K562 (cell line): Measurements from ENCODE around the gene PLCD1. TPM values are rescaled to one million over a fixed set of nuclear protein-coding genes. Genes with fewer than 3 reads are reported as not detected.
A peak's percentile ranks its signal among the peaks of the same experiment; 100 is the strongest.

ENCODE experiments used
- BRF1 ChIP-seq: IDR thresholded peaks from 3 replicates; pipeline ENCODE4 v1.6.1; 2011; ENCODE audit warnings: borderline replicate concordance, mild to moderate bottlenecking; ENCODE audit not compliant: insufficient read length; ENCODE audit errors: extremely low read depth
- CEBPG ChIP-seq, 3 experiments: fragments of 200-800 bp in 1 of 3; sonication (Bioruptor generic) in 1 of 3; sonication (generic) in 1 of 3; formaldehyde crosslinking in 1 of 3; IDR thresholded peaks in 2 of 3; conservative IDR thresholded peaks in 1 of 3; 2 replicates each; pipeline versions ENCODE4 v1.6.1 to v1.8.0; 2016 to 2022; ENCODE audit warnings: missing compliant biosample characterization in 2 of 3, missing genetic modification characterization in 2 of 3, mild to moderate bottlenecking in 1 of 3, missing genetic modification reagents in 1 of 3
- CGGBP1 ChIP-seq: fragments of 250-450 bp; sonication (Bioruptor Pico); IDR thresholded peaks from 2 replicates; pipeline ENCODE4 v1.9.0; 2021; ENCODE audit warnings: mild to moderate bottlenecking
- CUX1 ChIP-seq: fragments of 200-800 bp; sonication (Bioruptor generic); IDR thresholded peaks from 2 replicates; pipeline ENCODE4 v1.6.1; 2016; ENCODE audit warnings: missing genetic modification characterization, missing compliant biosample characterization
- GATA2 ChIP-seq: sonication (generic); formaldehyde crosslinking; IDR thresholded peaks from 2 replicates; pipeline ENCODE4 v1.4.0; 2020; ENCODE audit warnings: mild to moderate bottlenecking, missing genetic modification reagents
- GATAD2A ChIP-seq: fragments of 450-650 bp; IDR thresholded peaks from 2 replicates; pipeline ENCODE4 v1.6.1; 2017
- HDAC6 ChIP-seq: IDR thresholded peaks from 2 replicates; pipeline ENCODE4 v1.6.1; 2012; ENCODE audit warnings: low read depth, mild to moderate bottlenecking, control low read depth, inconsistent platforms, low read length, moderate library complexity
- PCBP2 ChIP-seq: fragments of 200-400 bp; formaldehyde crosslinking; IDR thresholded peaks from 2 replicates; pipeline ENCODE4 v1.6.1; 2018; ENCODE audit warnings: low read length, low read depth, mild to moderate bottlenecking, moderate library complexity; ENCODE audit not compliant: poor library complexity, severe bottlenecking
- RCOR1 ChIP-seq, 2 experiments: IDR thresholded peaks; 2 replicates each; pipeline ENCODE4 v1.6.1; 2012; ENCODE audit warnings: low read depth in 2 of 2, low read length in 2 of 2, borderline replicate concordance in 1 of 2, improper control_type of control experiment in 1 of 2
- TARDBP ChIP-seq: fragments of 450-650 bp; IDR thresholded peaks from 2 replicates; pipeline ENCODE4 v1.6.1; 2016
- TEAD2 ChIP-seq: fragments of 450-650 bp; IDR thresholded peaks from 2 replicates; pipeline ENCODE4 v1.6.1; 2016; ENCODE audit warnings: missing genetic modification characterization, control low read depth, missing compliant biosample characterization
- ZBED1 ChIP-seq: IDR thresholded peaks from 2 replicates; pipeline ENCODE4 v1.6.1; 2014
- ZHX1 ChIP-seq: fragments of 150-350 bp; conservative IDR thresholded peaks from 2 replicates; pipeline ENCODE4 v1.6.1; 2014; ENCODE audit warnings: low read length
- ZNF398 ChIP-seq: fragments of 250-450 bp; sonication (Bioruptor Pico); IDR thresholded peaks from 2 replicates; pipeline ENCODE4 v1.8.0; 2021; ENCODE audit warnings: moderate library complexity, mild to moderate bottlenecking, inconsistent platforms
- polyA plus RNA-seq, 8 experiments: library from polyadenylated mRNA; depleted of rRNA in 4 of 8; stranded (reverse) in 5 of 8; unstranded in 3 of 8; fragments of >200 nt; fragmentation: Nextera tagmentation in 2 of 8; fragmentation: Illumina TruSeq in 1 of 8; extraction: Ambion mirVana in 2 of 8; extraction: Trizol in 1 of 8; gene quantifications; 2 replicates each; pipeline versions ENCODE4 v1.2.1 to v1.2.3, GENCODE V29; 2011 to 2014; ENCODE audit warnings: inconsistent platforms in 1 of 8, missing spikeins in 1 of 8
- total RNA-seq, 7 experiments: library from RNA; depleted of rRNA in 6 of 7; stranded (reverse); fragments of >200 nt in 6 of 7; fragmentation: Illumina TruSeq in 2 of 7; extraction: Trizol in 2 of 7; gene quantifications; 2 replicates each; pipeline versions ENCODE4 v1.2.1 to v1.2.3, GENCODE V29; 2011 to 2021; ENCODE audit warnings: low replicate concordance in 1 of 7
- TF ChIP-seq, protein P1 (sequence below): fragments of 450-650 bp; conservative IDR thresholded peaks from 2 replicates; pipeline ENCODE4 v1.6.1; 2016; ENCODE audit warnings: missing genetic modification characterization, low read depth, mild to moderate bottlenecking, control low read depth, missing compliant biosample characterization

PLCD1 gene
- total and polyA plus RNA-seq, 9 of the 15 experiments (the other 6 are each of a cell fraction or from before 2014, with no cell fraction given), result 5.4 to 209 (median 116) TPM

- TF ChIP-seq ZHX1 (no peak), PCBP2 (no peak), BRF1 (no peak), HDAC6 (no peak), TARDBP (no peak), CGGBP1 (CRISPR knock-in tag) (no peak), GATA2 (peak; percentile 42; the same call in 1 of the 2 replicates), RCOR1 (IDR thresholded peaks at IDR 0.05; ENCODE audit: borderline replicate concordance in 1 of 2, low read depth in 2 of 2, low read length in 2 of 2) (peak; percentile 80 to 94; a peak in 3 of 4 replicates), TEAD2 (tag) (no peak), ZBED1 (no peak), CEBPG (CRISPR knock-in tag; IDR thresholded peaks at IDR 0.05) (no peak), CEBPG (tag; conservative IDR thresholded peaks at IDR 0.05 in 1 of 2, IDR thresholded peaks at IDR 0.05 in 1 of 2) (no peak), GATAD2A (no peak), ZNF398 (CRISPR knock-in tag) (no peak), CUX1 (CRISPR knock-in tag) (no peak)
- TF ChIP-seq, protein P1, sequence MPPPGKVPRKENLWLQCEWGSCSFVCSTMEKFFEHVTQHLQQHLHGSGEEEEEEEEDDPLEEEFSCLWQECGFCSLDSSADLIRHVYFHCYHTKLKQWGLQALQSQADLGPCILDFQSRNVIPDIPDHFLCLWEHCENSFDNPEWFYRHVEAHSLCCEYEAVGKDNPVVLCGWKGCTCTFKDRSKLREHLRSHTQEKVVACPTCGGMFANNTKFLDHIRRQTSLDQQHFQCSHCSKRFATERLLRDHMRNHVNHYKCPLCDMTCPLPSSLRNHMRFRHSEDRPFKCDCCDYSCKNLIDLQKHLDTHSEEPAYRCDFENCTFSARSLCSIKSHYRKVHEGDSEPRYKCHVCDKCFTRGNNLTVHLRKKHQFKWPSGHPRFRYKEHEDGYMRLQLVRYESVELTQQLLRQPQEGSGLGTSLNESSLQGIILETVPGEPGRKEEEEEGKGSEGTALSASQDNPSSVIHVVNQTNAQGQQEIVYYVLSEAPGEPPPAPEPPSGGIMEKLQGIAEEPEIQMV (tag), result no peak
Measured at GRCh38 chr3:38019658-38020341, 9.6 kb downstream of the PLCD1 start (continued).
